Endodermal cell (in vitro differentiated cells): ENCODE results near the gene PRKACB. TPM values are rescaled to one million over a fixed set of nuclear protein-coding genes. Genes with fewer than 3 reads are reported as not detected.

Source experiments
- DNase-seq: peaks from one replicate; pipeline ENCODE4 v3.0.0-alpha.2; 2017
- H3K27ac ChIP-seq: 2 replicates; pipeline ENCODE4 v1.5.1; 2013; ENCODE audit warnings: mild to moderate bottlenecking, low read depth, low read length, moderate library complexity
- H3K27me3 ChIP-seq: 2 replicates; pipeline ENCODE4 v1.6.1; 2013; ENCODE audit warnings: mild to moderate bottlenecking, low read length, moderate library complexity; ENCODE audit not compliant: insufficient read depth, control insufficient read depth, poor library complexity, severe bottlenecking
- H3K36me3 ChIP-seq: 2 replicates; pipeline ENCODE4 v1.7.0; 2013; ENCODE audit warnings: mild to moderate bottlenecking, low read length, moderate library complexity; ENCODE audit not compliant: control insufficient read depth, insufficient read depth
- H3K4me1 ChIP-seq: one replicate; pipeline ENCODE4 v1.7.0; 2013; ENCODE audit warnings: low read length; ENCODE audit not compliant: control insufficient read depth, insufficient read depth
- H3K4me3 ChIP-seq: 2 replicates; pipeline ENCODE4 v1.5.1; 2013; ENCODE audit warnings: mild to moderate bottlenecking, low read length, moderate library complexity
- H3K9ac ChIP-seq: 2 replicates; pipeline ENCODE4 v1.6.1; 2013; ENCODE audit warnings: mild to moderate bottlenecking, low read length, moderate library complexity; ENCODE audit not compliant: poor library complexity, severe bottlenecking; ENCODE audit errors: extremely low read depth
- H3K9me3 ChIP-seq: 2 replicates; pipeline ENCODE4 v1.6.1; 2013; ENCODE audit warnings: mild to moderate bottlenecking, low read length, moderate library complexity; ENCODE audit not compliant: control insufficient read depth
- H3K27ac Mint-ChIP-seq: 2 replicates; pipeline ENCODE4 v1.8.0; 2020; ENCODE audit warnings: mixed read lengths
- H3K27me3 Mint-ChIP-seq: 2 replicates; pipeline ENCODE4 v1.8.0; 2021; ENCODE audit warnings: mild to moderate bottlenecking, mixed read lengths; ENCODE audit not compliant: insufficient read depth
- H3K36me3 Mint-ChIP-seq: 2 replicates; pipeline ENCODE4 v1.8.0; 2020; ENCODE audit warnings: low read depth, mixed read lengths
- H3K4me1 Mint-ChIP-seq: 2 replicates; pipeline ENCODE4 v1.8.0; 2020; ENCODE audit warnings: mixed read lengths
- H3K4me3 Mint-ChIP-seq: 2 replicates; pipeline ENCODE4 v1.8.0; 2020; ENCODE audit warnings: mild to moderate bottlenecking, moderate library complexity, mixed read lengths
- H3K9me3 Mint-ChIP-seq: 2 replicates; pipeline ENCODE4 v1.8.0; 2020; ENCODE audit warnings: mild to moderate bottlenecking, mixed read lengths
- WGBS, 2 experiments: methylation state at CpG; one replicate each; pipeline versions ENCODE4 v1.1.5 to v1.1.7; 2013; ENCODE audit warnings: missing lambda C conversion rate in 2 of 2, mixed read lengths in 1 of 2; ENCODE audit not compliant: insufficient coverage in 1 of 2, insufficient read length in 1 of 2; 5-methylcytosine and 5-hydroxymethylcytosine counted together
- total RNA-seq, 2 donors: library from RNA; stranded (reverse); fragmentation: NEBNext Ultra II Directional in 1 of 2; extraction: Animal tissue kit (Norgen Biotek cat#: 25700) in 1 of 2; gene quantifications; 2 replicates in 1 of 2; 3 replicates in 1 of 2; pipeline ENCODE4 v1.2.1, GENCODE V29; 2021
- TF ChIP-seq, protein P1 (sequence below): fragments of 200-600 bp; sonication (generic); conservative IDR thresholded peaks from 2 replicates; pipeline ENCODE4 v1.5.0; 2021; ENCODE audit warnings: antibody characterized with exemption, mild to moderate bottlenecking

PRKACB gene
- total RNA-seq, 2 donors from 2014 or later, result 19.8 to 36.1 TPM

- Histone ChIP-seq H3K9me3 (no peaks in the 10 kb centered on the region), H3K4me3 (no peak overlapping the region), H3K36me3 (no peaks in the 10 kb centered on the region), H3K4me1 (no peaks in the 10 kb centered on the region), H3K27me3 (no peaks in the 10 kb centered on the region), H3K27ac (no peak overlapping the region), H3K9ac (no peak overlapping the region)
- Mint-ChIP-seq H3K36me3 (no peaks in the 10 kb centered on the region), H3K27me3 (no peaks in the 10 kb centered on the region), H3K4me3 (no peak overlapping the region), H3K9me3 (no peaks in the 10 kb centered on the region), H3K4me1 (no peaks in the 10 kb centered on the region), H3K27ac (no peak overlapping the region)
- no peak for DNase-seq
- 94 to 96% methylated on average over 2 of the region's 2 CpGs for WGBS, 2 experiments
- TF ChIP-seq, protein P1, sequence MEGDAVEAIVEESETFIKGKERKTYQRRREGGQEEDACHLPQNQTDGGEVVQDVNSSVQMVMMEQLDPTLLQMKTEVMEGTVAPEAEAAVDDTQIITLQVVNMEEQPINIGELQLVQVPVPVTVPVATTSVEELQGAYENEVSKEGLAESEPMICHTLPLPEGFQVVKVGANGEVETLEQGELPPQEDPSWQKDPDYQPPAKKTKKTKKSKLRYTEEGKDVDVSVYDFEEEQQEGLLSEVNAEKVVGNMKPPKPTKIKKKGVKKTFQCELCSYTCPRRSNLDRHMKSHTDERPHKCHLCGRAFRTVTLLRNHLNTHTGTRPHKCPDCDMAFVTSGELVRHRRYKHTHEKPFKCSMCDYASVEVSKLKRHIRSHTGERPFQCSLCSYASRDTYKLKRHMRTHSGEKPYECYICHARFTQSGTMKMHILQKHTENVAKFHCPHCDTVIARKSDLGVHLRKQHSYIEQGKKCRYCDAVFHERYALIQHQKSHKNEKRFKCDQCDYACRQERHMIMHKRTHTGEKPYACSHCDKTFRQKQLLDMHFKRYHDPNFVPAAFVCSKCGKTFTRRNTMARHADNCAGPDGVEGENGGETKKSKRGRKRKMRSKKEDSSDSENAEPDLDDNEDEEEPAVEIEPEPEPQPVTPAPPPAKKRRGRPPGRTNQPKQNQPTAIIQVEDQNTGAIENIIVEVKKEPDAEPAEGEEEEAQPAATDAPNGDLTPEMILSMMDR, result no peak
Observed at GRCh38 chr1:84264961-84265360, 120.9 kb downstream of the PRKACB start.

DNA sequence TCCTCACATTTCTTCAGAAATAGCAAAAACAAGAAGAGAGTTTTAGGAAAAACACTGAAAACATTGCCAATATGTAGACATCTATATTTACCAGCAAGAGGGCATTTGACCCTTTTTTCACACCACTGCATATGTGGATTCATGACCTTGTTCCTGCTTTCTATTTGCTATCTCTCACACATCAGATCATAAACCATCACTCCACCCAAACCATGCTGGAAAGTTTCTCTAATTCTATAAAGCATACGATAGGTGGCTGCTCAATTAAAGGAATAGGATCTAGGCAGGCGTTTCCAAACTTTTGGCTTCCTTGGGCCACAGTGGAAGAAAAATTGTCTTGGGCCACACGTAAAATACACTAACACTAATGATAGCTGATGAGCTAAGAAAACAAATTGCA, 121.8 kb downstream of the PRKACB start:
- Mint-ChIP-seq H3K4me1 (peaks cover under 1% of the 10 kb centered on the region), H3K36me3 (no peaks in the 10 kb centered on the region), H3K27ac (no peak overlapping the region), H3K27me3 (no peaks in the 10 kb centered on the region), H3K9me3 (no peaks in the 10 kb centered on the region), H3K4me3 (no peak overlapping the region)
- no peak for DNase-seq
- H3K36me3 ChIP-seq, result no peaks in the 10 kb centered on the region
- no peaks in the 10 kb centered on the region for H3K9me3 ChIP-seq
- no peak overlapping the region for H3K27ac ChIP-seq
- H3K27me3 ChIP-seq, result no peaks in the 10 kb centered on the region
- TF ChIP-seq, protein P1, result no peak
- H3K9ac ChIP-seq, result no peak overlapping the region
- H3K4me1 ChIP-seq, result no peaks in the 10 kb centered on the region
- WGBS, 2 experiments, result 100% methylated on average over 2 of the region's 3 CpGs; no CpG with 5 or more reads in 1 of the 2 experiments
- H3K4me3 ChIP-seq, result no peak overlapping the region

GRCh38 chr1:84266748-84267147, 122.7 kb downstream of the PRKACB start:
- Mint-ChIP-seq H3K4me1 (peaks cover 10% of the 10 kb centered on the region), H3K4me3 (no peak overlapping the region), H3K36me3 (no peaks in the 10 kb centered on the region), H3K27ac (no peak overlapping the region), H3K9me3 (no peaks in the 10 kb centered on the region), H3K27me3 (no peaks in the 10 kb centered on the region)
- TF ChIP-seq, protein P1, result no peak
- H3K27ac ChIP-seq, result no peak overlapping the region
- H3K9ac ChIP-seq, result no peak overlapping the region
- no peaks in the 10 kb centered on the region for H3K36me3 ChIP-seq
- H3K27me3 ChIP-seq, result no peaks in the 10 kb centered on the region
- H3K4me1 ChIP-seq, result no peaks in the 10 kb centered on the region
- 49% methylated on average over 1 of the region's 1 CpG; no CpG with 5 or more reads in 1 of the 2 experiments for WGBS, 2 experiments
- H3K9me3 ChIP-seq, result no peaks in the 10 kb centered on the region
- no peak overlapping the region for H3K4me3 ChIP-seq
- DNase-seq, result no peak
